ENCODE data around the gene HHLA2.
"Not testable (repeated sequence)": the region's sequence is repeated elsewhere in the genome, so short reads cannot be mapped to it uniquely, and the experiment has no call there.

HHLA2 gene

DNA sequence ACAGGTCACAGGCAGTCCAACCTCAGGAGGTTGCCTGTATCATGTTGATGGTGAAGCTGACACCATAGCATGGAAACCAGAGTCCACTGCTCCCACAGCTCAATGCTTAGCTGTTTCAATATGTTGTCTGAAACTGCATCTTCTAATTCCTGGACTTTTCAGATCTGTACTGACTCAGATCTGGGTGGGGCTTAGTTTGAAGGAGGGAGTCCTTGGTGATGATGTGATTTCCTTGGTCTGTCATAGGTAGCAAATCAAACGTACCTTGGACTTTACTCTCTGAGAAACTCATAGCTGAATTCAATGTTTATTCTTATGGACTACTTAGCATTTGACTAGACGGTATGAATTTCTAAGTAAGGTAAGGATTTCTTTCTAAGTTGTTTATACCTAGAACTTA, at the start of gene HHLA2:
Gene HHLA2 (plus strand): TSS at position 310 of the 400 bp plus-strand sequence. CDS start 55,266 bp downstream, outside the sequence.
- DNase-seq, result no peak

- DNase-seq, result no peak
Measured at GRCh38 chr3:108250626-108251025, 45.7 kb upstream of the HHLA2 start.

DNA sequence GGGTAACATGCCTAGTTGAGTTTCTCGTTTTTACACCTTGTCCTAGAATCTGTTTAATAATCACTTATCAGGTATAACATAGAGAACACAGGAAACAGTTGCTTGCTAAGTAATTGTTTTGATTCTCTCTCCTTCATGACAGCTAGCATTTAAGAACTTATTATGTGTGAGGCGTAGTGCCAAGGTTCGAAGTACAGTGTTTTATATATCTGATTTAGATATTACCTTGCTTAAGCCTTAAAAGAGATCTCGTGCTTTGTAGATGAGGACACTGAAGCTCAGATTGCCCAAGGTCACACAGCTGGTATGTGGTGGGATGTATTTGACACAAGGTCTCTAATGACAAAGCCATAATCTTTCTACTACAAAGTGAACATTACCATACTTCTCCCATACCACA, 45.1 kb upstream of the HHLA2 start:
- DNase-seq, result no peak

GRCh38 chr3:108251844-108252243, 44.5 kb upstream of the HHLA2 start:
- no peak for DNase-seq

GRCh38 chr3:108255131-108255530, 41.2 kb upstream of the HHLA2 start:
- no peak for DNase-seq

DNA sequence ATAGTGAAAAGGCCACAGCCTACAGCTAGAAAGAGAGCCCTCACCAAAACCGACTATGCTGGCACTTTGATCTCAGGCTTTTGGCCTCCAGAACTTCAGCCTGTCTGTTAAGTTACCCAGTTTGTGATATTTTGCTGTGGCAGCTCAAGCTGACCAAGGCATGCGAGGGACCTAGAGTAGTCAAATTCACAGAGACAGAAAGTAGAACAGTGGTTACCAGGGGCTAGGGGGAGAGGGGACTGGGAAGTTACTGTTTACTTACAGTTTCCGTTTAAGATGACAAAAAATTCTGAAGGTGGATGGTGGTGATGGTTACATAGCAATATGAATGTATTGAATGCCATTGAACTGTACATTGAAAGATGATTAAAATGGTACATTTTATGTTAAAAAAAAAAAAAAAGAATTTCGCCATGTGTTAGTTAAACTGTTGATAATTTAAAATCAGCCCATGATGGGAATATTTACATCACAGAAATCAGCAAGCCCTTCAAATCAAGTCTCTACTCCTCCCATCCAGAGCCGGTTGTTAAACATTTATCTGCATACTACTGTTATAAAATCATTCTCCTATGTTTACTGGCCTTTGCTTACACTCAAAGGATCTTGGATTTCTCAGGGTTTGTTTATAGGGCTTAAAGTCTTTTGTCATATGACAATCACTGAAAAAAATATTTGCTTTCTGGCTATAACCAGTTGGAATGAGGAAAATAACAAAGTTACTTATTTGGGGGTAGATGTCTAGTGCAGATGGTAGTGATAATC, 31.6 kb upstream of the HHLA2 start:
- DNase-seq, result not testable (repeated sequence)

DNA sequence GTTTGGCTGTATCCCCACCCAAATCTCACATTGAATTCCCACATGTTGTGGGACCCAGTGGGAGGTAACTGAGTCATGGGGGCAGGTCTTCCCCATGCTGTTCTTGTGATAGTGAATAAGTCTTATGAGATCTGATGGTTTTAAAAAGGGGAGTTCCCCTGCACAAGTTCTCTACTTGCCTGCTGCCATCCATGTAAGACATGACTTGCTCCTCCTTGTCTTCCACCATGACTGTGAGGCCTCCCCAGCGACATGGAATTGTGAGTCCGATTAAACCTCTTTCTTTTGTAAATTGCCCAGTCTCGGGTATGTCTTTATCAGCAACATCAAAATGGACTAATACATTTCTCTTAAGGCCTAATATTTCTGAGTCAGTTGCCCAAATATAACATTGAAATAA, 28.1 kb upstream of the HHLA2 start:
- DNase-seq, result not testable (repeated sequence)

DNA sequence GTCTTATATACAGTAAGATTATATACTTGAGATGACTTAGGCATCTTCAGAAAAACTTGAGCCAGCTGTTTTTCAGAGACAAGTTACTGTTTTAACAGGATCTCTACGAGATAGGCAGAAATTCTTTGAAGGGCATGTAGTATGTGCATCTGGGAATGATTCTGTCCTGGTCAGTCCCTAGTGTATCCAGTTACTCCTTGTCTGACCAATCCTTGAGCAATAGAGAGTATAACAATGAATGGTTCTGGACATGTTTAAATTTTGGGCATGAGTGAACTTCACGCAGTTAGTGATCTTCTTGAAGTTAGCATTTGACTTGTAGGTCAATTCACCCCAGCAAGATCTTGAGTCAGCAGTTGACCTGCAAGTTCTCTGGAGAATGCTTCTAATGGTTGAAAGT, 24.7 kb upstream of the HHLA2 start:
- DNase-seq, result no peak

GRCh38 chr3:108279066-108279465, 17.3 kb upstream of the HHLA2 start:
- not testable (repeated sequence) for DNase-seq

- no peak for DNase-seq
Measured at GRCh38 chr3:108280476-108280875, 15.9 kb upstream of the HHLA2 start.

DNA sequence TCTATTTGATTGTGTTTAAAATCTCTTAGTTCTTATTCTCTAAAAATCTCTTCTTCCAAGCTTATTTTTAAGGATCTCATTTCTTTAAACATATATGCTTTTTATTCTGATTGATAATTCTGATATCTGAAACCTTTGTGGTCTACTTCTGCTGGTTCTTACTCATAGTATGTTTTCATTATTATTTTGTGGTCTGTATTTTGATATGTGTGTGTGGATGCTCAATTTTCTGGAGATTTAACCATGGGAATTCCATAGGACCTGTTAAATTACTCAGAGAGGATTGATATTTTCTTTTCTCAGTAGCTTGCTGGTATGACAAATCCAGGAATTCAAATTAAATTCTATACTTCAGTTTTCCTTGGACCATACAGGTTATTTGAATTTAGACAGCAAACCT, 14.7 kb upstream of the HHLA2 start:
- DNase-seq, result no peak

- DNase-seq, result no peak
Measured at GRCh38 chr3:108283006-108283405, 13.3 kb upstream of the HHLA2 start.

DNA sequence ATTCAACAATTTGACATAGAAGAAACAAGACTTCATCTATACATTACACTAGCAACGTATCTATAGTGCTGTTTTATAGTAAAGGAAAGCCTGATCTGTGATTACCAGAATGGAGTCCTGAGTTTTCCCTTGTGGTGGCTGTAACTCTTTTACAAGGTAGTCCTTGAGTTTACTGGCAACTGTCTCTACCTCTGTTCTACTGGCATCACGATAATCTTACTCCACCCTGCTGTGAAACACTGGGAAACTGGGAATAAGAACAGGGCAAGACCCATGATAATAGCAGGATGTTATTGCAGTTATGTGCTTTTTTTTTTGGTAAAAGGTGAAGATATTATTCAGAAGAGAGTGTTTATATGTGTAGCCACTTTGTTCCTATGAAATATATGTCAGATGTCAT, 12.4 kb upstream of the HHLA2 start:
- no peak for DNase-seq

DNA sequence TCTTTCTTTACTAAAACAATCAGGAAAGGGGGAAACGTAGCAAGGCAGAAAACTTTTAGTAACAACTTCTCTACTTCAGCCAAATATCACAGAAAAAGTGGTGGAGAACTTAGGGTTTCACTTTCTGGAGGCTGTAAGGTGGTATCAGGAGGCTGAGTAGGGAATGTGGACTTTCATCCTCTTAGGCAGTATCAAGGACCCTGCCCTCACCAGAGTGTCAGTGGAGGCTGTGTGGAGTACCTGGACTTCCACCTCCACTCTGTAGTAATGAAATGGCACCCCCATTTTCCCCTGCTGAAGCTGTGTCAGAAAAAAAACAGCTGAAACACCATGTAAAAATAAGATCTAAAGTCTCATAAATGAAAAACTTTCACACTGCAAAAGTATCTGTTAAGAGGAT, 11.2 kb upstream of the HHLA2 start:
- DNase-seq, result no peak

- no peak for DNase-seq
Measured at GRCh38 chr3:108287146-108287545, 9.2 kb upstream of the HHLA2 start.

- not testable (repeated sequence) for DNase-seq
Measured at GRCh38 chr3:108288193-108288592, 8.2 kb upstream of the HHLA2 start.

- no peak for DNase-seq
Measured at GRCh38 chr3:108289159-108289558, 7.2 kb upstream of the HHLA2 start.

DNA sequence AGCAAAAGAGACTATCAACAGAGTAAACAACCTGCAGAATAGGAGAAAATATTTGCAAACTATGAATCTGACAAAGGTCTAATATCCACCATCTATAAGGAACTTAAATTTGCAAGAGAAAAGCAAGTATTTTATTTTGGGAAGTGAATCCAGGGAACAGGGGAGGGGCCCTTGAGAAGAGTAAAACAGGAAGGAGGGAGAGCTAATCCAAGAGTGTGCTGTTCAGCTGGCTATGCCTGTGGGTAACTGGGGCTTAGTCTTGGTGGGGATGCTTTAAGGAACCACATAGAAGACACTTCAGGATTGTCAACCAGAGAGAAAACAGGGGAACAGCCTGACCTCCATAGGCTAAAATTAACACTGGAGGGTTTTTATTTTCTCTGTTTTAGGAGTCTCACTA, 3.9 kb upstream of the HHLA2 start:
- DNase-seq, result no peak

GRCh38 chr3:108292905-108293328, 3.4 kb upstream of the HHLA2 start:
- DNase-seq, result no peak

- DNase-seq, result no peak
Measured at GRCh38 chr3:108293858-108294257, 2.5 kb upstream of the HHLA2 start.

DNA sequence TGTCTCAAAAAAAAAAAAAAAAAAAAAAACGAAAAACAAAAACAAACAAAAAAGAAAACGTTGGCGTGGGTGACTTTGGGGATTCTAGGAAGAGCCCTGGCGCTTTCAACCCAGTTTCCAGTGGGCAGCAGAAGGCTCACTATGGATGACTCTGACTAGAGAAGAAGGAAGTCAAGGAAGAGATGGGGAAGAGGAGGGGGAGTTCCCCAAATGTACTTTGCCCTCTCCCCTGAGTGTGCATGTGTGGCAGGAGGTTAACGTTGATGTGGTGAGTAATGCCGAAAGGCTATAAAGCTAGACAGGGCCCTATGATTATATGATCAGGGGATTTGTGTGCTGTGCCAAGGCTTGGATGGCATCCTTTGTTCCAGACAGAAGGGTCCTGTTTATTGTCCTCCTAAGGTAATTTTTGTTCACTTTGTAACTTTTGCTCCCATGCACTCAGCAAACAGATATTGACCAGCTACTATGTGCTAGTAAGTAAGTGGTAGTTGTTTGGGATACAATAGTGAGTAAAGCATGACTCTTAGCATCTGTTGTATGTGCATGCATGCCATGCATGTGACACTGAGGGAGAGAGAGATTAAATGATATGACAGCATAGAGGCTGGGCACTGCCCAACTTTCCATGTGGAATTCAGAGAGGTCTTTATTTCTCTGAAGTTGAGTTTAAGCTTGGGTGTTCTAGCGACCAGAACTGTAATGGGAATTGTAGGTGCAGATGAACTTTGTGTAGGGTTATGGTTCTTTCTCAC, 750 bp upstream of the HHLA2 start:
- DNase-seq, result no peak

- no peak for DNase-seq
Measured at GRCh38 chr3:108297647-108298046, 1.3 kb downstream of the HHLA2 start.

- no peak for DNase-seq
Measured at GRCh38 chr3:108298056-108298455, 1.7 kb downstream of the HHLA2 start.
